NCI-H187 (cell line): ENCODE data around the gene SLC35E3.
"Not testable (repeated sequence)": the region's sequence is repeated elsewhere in the genome, so short reads cannot be mapped to it uniquely, and the experiment has no call there.

Source experiments
- DNase-seq, 2 experiments: peaks; one replicate each; lab custom pipeline; 2025; lab: John Stamatoyannopoulos, UW

Gene SLC35E3

GRCh38 chr12:68794653-68795251, 48.8 kb downstream of the SLC35E3 start:
- no peak for DNase-seq

DNA sequence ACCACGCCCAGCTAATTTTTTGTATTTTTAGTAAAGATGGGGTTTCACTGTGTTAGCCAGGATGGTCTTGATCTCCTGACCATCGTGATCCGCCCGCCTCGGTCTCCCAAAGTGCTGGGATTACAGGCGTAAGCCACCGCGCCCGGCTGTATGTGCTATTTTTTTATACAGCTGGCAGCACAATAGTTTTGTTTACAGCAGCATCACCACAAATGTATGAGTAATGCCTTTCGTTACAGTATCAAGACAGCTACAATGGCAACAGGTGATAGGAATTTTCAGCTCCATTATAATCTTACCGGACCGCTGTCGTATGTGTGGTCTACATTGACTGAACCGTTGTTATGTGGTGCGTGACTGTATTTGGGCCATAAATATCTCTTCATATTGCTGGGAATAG, 50.4 kb downstream of the SLC35E3 start:
- no peak for DNase-seq

DNA sequence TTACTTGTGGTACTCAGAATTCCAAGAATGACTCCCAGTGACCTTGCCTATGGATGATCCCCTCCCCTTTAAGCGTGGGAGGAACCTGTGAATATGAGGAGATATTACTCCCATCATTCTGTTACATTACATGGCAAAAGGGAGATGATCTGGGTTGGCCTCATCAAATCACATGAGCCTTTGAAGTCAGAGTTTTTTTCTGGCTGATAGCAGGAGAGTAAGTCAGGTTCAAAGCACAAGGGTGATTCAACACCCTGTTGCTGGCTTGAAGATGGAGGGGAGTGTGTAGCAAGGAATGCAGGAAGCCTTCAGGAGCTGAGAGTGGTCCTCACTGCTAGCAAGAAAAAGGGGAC, 52.9 kb downstream of the SLC35E3 start:
- DNase-seq = no peak

- no peak for DNase-seq
Observed at GRCh38 chr12:68800294-68800693, 54.3 kb downstream of the SLC35E3 start.

GRCh38 chr12:68801124-68801523, 55.1 kb downstream of the SLC35E3 start:
- not testable (repeated sequence) for DNase-seq

DNA sequence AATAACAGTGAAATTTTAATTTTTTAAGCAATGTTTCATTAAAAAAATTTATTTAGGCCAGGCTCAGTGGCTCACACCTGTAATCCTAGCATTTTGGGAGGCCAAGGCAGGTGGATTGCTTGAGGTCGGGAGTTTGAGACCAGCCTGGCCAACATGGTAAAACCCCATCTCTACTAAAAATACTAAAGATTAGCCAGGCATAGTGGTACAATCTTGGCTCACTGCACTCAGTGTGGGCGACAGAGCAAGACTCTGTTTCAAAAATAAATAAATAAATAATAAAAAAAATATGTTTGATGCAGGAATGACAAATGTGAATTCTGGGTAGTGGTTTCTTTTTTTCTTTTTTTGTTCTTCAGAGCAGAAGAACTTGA, 56.4 kb downstream of the SLC35E3 start:
- not testable (repeated sequence) for DNase-seq

GRCh38 chr12:68802911-68803651, 57.1 kb downstream of the SLC35E3 start:
- DNase-seq = not testable (repeated sequence)

GRCh38 chr12:68803948-68804656, 58.1 kb downstream of the SLC35E3 start:
- no peak for DNase-seq

DNA sequence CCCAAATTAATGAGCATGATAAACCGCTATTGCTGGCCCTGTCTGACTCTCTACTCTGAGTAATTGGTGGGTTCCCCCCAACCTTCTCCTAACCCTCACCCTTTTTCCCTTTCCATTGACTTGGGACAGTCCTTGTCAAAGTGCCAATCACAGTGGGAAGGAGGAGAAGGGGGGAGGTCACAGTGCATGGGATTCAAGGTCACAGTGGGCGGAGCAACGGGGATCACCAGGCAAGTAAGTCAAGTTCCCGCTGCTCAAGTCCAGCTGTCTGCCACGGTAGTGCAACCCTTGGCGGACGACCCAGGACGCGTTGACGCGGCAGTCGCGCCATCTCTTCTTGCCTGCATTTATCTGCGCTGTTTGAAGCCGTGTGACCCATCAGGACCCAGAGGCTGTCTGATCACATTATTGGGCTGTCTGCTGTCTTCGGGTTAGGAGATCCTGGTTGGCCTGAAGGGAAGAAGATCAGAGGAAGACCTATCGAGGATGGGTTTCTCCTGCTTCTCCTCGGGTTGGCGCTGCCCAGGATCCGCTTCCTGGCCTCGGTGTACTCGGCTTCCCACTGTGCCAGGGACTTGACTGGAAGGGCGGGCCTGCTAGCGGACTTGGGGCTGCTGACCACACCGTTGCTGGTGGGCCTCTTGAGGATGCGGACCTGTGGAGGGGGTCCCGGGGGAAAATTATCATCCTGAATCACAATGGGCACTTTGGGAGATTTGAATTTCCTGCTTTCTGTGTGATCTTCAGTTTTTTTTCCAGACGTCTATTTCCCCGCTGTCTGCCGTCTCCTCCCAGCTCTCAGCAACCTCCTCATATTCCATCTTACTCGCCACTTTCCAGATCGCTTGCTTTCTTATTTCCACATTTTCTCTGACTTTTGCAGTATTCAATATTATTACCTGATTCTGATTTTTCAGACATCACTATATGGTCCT, 58.9 kb downstream of the SLC35E3 start:
- DNase-seq = no peak

DNA sequence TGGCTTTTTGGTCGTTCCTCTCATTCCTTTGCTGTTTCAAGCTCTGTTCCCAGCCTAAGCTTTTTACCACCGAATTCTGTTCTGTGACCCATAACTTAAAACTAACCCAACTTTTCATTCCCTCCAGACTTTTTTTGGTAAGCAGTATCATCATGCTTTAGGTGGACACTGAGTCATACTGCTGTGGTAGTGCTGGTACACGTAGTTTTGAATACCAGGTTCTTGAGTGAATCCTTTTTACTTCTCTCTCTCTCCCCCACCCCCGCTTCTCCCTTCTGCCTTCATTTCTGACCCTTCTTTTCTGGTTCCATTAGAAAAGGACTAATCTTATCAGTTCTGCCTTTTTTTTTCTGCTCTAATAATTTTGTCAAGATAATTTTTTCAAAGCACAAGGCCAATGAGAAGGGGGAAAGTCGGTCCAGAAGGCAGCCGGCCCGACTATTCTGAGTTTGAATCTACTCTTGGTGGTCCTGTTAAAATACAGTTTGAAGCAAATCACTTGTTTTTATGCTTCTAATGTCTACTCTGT, 59.7 kb downstream of the SLC35E3 start:
- no peak for DNase-seq

DNA sequence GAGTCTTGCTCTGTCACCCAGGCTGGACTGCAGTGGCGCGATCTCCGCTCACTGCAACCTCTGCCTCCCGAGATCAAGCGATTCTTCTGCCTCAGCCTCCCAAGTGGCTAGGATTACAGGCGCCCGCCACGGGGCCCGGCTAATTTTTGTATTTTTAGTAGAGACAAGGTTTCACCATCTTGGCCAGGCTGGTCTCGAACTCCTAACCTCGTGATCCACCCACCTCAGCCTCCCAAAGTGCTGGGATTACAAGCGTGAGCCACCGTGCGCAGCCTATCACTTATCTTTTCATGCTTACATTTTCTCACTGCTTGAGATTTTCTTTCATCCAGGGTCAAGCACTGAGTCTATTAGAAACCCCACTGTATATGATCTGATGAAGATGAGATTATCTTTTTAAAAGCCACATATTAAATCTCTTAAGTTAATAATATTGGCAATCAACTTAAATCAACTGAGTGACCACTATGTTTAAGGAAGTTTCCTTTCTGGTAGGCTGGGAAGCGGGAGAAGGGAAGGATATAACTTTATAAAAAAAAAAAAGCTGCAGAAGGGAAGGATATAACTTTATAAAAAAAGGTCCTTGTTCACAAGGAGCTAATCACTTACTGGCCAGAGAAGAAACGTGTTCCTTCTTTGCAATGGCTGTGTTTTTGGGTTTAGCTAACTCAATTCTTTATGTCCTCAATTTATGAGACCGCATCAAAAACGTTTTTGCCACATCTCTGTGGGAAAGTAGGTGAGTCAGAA, 60.7 kb downstream of the SLC35E3 start:
- DNase-seq = no peak

GRCh38 chr12:68807274-68807575, 61.2 kb downstream of the SLC35E3 start:
- not testable (repeated sequence) for DNase-seq

- peak; percentile 95 to 96 for DNase-seq
Observed at GRCh38 chr12:68807576-68808387, 61.8 kb downstream of the SLC35E3 start, which contains the start of gene MDM2. TSS of gene MDM2 (plus strand) at chr12:68808177. CDS start at chr12:68808478, 301 bp downstream.

DNA sequence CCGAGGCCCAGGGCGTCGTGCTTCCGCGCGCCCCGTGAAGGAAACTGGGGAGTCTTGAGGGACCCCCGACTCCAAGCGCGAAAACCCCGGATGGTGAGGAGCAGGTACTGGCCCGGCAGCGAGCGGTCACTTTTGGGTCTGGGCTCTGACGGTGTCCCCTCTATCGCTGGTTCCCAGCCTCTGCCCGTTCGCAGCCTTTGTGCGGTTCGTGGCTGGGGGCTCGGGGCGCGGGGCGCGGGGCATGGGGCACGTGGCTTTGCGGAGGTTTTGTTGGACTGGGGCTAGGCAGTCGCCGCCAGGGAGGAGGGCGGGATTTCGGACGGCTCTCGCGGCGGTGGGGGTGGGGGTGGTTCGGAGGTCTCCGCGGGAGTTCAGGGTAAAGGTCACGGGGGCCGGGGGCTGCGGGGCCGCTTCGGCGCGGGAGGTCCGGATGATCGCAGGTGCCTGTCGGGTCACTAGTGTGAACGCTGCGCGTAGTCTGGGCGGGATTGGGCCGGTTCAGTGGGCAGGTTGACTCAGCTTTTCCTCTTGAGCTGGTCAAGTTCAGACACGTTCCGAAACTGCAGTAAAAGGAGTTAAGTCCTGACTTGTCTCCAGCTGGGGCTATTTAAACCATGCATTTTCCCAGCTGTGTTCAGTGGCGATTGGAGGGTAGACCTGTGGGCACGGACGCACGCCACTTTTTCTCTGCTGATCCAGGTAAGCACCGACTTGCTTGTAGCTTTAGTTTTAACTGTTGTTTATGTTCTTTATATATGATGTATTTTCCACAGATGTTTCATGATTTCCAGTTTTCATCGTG, 62.6 kb downstream of the SLC35E3 start:
- DNase-seq = peak; percentile 87 to 89

DNA sequence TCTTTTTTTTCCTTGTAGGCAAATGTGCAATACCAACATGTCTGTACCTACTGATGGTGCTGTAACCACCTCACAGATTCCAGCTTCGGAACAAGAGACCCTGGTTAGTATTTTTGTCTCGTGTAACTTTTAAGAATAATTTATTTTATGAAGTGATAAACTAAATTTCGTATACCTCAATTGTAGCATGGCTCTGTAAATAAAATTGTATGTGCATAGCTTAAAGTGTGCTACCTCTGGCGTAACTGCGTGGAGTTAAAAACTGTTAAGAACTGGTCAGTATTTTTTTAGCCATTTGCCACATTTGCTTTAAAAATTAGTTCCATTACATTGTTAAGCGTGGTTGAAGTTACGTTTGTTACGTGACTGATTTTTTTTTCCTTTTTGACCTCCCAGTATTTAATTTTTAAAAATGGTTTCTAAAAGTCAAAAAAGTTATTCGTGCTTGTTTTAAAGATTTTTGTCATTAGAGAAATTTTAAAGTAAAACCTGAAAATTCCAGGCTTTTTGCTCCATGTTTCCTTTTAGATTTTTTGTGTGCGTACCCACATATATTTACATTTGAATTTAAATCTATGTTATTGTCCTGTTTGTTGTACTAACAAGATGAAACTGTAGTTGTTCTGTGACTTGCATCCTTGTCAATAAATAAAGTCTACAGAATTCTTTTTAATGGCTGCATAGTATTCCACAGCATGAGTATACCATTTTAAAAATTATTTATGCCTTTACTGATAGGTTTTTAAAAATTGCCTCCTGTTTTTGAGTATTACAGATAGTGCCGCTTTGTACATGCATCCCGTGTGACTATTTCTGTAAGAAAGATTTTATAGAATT, 63.4 kb downstream of the SLC35E3 start:
- no peak for DNase-seq

- DNase-seq = not testable (repeated sequence)
Observed at GRCh38 chr12:68810027-68810389, 64.0 kb downstream of the SLC35E3 start.

DNA sequence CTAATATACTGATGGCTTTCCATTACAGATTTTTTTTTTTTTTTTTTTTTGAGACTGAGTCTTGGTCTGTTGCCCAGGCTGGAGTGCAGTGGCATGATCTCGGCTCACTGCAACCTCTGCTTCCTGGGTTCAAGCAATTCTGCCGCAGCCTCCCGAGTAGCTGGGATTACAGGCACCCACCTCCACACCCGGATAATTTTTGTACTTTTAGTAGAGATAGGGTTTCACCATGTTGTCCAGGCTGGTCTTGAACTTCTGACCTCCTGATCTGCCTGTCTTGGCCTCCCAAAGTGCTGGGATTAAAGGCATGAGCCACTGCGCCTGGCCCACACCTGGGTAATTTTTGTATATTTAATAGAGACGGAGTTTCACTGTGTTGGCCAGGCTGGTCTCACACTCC, 65.6 kb downstream of the SLC35E3 start:
- not testable (repeated sequence) for DNase-seq

GRCh38 chr12:68812553-68813241, 66.7 kb downstream of the SLC35E3 start:
- no peak for DNase-seq
